Measurements from ENCODE around the gene PRXL2B.
"Not testable (repeated sequence)": the region's sequence is repeated elsewhere in the genome, so short reads cannot be mapped to it uniquely, and the experiment has no call there.

PRXL2B gene

DNA sequence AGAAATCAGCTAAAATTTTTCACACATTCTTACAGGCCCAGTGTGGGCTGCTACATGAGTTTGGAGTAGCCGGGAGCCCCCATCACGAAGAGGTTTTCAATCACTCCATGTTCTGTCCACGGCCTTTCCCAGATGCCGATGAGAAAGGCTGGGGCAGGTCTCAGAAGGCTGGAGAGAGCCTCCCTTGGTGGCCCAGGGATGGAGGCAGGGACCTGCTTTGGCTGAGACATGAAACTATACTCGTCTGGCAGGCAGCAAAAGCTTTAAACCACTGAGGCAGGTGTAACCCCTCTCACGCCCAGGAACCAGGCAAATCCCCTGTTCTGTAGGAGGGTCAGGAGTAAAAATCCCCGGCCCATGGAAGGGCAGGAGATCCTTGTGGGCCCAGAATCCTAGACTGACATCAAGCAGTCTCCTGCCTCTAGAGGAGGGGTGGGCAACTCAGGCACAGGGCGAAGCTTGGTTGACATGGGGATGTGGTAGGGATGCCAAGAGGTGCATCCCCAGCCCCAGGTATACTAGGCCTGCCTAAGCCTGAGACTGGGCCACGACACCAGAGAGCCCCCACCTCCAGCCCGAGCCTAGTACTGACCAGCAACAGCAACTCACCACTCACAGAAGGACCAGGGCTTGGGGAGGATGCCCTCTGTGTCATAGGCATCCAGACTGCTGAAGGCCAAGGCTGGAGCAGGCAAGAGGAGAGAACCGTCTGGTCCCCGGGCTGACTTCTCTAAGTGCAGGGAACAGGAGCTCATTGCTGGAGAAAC is 37.2 kb downstream of the PRXL2B start:
- no peak for DNase-seq

DNA sequence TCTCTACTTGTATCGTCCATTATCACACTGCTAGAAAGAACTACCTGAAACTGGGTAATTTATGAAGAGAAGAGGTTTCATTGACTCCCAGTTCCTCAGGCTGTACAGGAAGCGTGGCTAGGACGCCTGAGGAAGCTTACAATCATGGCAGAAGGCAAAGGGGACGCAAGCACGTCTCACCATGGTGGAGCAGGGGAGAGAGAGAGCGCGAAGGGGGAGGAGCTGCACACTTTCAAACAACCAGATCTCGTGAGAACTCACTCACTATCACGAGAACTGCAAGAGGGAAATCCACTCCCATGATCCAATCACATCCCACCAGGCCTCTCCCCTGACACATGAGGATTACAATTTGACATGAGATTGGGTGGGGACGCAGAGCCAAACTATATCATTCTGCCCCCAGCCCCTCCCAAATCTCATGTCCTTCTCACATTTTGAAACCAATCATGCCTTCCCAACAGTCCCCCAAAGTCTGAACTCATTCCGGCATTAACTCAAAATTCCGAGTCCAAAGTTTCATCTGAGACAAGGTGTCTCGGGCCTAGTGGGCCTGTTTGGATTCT is 38.2 kb downstream of the PRXL2B start:
- DNase-seq, result no peak

DNA sequence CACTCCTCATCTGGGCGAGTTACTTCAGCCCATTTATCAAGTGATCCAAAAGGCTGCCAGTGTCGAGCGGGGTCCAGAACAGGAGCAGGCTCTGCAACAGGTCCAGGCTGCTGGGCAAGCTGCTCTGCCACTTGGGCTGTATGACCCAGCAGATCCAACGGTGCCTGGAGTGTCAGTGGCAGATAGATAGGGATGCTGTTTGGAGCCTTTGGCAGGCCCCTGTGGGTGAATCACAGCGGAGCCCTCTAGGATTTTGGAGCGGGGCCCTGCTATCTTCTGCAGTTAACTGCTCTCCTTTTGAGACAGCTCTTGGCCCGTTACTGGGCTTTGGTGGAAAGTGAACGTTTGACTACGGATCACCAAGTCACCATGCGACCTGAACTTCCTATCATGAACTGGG is 38.7 kb downstream of the PRXL2B start:
- DNase-seq, result no peak

DNA sequence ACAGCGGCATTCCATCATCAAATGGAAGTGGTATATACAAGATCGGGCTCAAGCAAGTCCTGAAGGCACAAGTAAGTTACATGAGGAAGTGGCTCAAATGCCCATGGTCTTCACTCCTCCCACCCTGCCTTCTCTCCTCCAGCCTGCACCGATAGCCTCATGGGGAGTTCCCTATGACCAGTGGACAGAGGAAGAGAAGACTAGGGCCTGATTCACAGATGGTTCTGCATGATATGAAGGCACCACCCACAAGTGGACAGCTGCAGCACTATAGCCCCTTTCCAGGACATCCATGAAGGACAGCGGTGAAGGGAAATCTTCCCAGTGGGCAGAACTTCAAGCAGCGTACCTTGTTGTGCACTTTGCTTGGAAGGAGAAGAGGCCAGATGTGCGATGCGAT is 39.2 kb downstream of the PRXL2B start:
- DNase-seq, result not testable (repeated sequence)

DNA sequence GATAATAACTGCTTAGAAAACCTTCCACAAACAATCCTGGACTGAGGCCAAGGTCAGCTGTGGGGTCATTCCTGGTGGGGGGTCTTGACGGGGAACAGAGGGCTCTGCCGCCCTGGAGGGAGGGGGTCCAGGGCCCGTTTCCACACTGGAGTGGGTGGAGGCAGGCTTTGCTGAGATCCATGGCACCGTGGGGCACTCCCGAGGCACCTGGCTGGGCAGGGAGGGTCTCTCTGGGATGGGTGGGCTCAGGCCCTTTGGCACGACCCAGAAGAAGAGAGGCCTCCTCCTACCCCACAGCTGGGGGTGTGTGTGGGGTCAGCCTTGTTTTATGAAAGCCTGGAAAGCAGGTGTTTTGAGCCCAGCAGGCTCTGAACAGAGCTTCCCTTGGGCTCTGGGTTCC is 41.2 kb downstream of the PRXL2B start:
- no peak for DNase-seq

DNA sequence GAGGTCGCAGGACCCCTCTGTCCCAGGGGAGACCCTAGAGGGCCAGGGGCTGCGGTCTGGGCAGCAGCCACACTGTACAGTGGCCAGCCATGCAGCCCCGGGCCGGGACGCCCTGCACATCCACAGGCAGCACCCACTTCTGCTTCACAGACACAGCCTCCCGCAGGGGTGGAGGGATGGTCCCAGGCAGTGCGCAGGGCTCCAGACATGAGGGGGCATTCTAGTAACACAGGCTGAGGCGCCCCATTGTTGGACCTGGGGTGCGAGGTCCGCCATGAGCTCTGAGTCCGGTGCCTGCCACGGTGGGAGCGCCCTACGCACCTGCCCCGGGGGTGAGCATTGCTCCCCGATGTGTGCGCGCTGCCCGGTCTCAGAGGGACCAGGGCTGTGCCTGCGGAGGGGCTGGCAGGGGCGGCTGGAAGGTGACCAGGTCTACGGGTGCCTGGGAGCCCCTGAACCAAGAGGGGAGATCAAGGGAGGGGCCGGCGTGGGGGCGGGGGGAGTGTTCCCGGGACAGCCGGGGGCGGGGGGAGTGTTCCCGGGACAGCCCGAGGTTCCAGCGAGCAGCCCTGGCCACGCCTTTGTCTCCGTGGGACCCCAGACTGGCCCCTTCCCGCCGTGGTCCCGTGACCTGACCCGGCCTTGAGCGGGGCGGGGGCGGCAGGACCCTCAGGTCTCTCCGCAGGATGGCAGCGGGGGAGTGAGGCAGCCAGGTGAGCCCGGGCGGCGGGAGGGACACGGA is 41.8 kb downstream of the PRXL2B start:
- peak; percentile 9 for DNase-seq

DNA sequence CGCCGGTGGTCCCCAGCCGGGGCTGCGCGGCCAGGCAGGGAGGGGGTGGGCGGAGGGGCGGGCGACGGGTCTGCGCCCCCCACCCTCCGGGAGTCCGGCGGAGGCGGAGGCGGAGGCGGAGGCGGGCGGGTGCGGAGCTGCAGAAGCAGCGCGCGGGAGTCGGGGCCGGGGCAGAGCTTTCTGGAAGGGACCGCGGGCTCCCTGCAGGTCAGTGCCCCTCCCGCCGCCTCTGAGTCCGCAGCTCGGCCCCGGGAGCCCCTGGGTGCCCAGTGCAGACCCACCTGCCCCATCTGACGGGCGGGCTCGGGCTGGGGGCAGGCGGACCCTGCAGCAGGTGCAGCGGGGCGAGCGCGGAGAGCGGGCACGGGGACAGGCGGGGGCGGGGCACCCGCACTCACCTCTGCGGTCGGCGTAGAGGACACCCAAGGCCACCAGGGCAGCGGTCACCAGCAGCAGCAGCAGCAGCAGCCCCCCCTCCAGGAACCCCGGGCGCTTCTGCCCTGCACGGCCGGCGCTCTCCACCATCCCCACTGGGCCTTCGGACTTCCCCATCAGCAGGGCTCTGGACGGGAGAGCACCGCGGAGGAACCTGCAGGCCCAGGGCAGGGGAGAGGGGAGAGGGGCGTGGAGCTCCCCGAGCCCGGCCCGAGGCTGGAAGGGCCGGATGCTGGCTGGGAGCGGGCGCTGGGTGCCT is 42.5 kb downstream of the PRXL2B start:
- peak; percentile 9 for DNase-seq

DNA sequence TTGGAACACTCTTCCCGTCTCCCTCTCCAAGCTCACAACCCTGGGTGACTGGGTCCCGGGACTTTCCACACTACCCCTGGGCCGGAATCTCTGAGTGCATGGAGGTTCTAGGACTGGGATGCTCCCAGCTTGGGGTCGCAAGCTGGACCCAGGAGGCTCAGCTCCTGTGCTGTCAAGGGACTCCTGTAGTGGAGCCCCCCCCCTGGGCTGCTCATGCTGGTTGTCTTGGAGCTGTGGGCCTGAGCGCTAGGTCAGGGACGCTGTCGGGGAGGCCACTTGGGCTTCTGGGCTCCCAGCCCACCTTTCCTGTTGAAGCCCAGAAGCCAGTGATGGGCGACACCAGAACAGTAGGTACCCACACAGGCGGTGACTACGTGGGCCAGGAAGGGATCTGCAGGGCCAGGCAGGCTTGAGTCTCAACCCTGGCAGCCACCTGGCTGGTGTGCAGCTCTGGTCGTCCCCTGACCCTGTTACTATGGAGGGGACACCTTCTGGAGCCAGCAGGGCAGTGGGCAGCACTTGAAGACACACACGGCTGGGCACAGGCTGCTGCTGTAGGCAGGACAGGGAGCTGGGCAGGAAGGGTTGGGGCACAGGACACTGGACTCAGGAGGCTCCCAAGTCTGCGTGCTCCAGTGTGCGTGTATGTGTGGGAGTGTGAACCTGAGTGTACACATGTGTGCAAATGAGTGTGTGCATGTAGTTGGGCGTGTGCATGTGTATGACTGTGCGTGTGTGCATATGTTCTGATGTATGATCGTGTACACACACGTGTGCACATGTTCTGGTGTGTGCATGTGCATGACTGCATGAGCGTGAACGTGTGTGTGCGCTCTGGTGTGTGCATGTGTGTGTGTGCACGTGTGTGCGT is 43.3 kb downstream of the PRXL2B start:
- peak; percentile 14 for DNase-seq

DNA sequence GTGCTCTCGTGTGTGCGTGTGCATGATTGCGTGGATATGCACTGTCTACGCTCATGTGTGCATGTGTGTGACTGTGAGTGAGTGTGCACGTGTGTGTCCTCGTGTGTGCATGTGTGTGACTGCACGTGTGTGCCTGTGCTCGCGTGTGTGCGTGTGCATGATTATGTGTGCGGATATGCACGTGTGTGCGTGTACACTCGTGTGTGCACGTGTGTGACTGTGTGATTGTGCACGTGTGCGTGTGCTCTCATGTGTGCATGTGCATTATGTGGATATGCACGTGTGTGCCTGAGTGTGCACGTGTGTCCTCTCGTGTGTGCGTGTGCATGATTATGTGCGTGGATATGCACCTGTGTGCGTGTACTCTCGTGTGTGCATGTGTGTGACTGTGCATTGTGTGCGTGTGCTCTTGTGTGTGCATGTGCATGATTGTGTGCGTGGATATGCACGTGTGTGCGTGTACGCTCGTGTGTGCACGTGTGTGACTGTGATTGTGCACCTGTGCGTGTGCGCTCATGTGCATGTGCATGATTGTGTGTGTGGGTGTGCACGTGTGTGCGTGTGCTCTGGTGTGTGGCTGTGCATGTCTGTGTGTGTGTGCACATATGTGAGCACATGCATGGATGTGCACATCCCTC is 44.0 kb downstream of the PRXL2B start:
- DNase-seq, result no peak

DNA sequence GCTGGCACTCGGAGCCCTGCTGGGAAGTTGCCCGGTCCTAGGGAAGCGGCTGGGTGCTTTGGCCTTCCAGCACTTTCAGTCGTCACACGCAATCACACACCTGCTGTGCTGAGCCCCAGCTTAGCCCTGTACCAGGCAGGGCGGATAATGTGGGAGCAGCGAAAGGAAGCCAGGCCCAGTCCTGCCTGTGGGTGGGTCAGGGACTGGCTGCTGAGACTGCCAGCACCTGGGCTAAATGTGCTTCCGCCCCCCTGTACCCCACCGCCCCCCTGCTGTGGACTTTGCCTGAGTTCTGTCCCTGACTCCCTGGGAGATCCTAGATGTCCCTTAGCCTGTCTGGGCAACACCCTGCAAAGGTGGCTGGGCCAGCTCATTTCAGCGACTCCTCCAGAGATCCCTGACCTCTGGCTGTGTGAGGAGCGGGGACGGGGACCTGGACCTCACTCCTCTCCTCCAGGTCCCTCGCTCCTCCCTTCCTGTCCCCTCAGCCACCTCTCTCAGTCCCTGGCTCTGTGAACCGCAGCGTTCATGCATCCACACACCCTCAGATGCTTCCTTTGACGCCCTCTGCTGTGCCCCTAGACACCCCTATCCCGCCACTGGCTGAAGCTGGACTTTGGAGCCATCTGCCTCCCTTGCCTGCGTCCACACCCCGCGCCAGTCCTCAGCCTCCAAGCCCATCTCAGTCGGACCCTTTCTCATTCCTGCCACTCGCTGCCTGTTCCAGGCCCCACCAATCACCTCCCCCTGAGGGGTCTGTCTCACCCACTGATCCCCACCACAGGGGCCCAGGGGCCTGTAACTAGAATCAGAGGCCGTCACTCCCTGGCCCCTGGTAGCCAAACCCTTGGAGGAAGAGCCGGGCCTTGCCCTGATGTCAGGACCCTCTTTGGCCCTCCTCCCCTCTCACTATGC is 44.8 kb downstream of the PRXL2B start:
- DNase-seq, result no peak

DNA sequence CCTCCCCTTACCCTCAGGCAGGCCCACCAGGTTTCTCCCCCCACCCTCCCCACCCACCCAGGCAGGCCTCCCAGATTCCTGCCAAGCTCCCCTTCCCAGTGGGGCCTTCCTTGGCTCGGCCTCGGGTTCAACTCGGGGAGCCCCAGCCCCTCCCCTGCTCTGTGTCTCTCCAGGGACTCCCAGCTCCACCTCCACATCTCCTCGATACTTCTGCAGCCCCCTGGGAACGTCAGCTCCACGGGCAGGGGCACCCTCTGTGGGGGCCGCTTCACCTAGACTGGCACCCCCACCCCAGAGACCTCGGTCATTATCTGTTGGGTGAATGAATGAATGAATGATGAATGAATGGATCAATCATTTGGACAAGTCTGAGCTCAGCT is 45.5 kb downstream of the PRXL2B start:
- no peak for DNase-seq

DNA sequence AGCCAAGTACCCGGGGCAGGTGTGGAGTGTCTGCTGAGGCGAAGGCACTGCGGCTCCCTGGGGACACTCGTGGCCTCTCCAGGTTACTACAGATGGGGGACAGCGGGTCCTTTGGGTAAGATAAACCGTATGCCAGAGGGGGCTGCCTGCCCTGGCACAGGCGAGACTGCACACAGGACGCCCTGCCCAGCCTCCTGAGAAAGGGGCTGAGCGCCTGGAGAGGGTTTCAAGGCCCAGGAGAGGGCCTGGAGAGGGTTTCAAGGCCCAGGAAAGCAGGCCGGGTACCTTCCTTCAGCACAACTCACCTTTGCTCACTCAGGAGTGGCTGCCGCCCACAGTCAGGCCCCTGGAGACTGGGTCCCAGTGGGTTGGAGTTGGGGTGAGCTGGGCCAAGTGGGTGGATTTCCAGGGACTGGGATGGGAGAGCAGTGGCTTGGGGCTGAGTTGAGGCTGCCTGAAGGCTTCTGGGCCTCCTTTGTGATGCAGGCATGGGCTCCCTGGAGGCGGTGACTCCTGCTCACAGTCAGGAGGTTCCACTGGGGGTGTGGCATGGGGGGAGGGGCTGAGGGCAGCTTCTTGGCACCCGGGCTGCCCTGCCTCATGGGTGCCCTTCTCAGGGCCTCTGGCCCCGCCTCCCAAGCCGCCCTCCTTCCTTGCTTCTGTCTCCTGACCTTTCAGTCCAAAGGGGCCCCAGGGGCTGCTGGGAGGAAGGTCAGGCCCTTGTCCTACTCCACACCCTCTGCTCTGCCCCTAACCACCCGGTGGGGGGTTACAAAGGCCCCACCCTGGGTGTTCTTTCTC is 46.2 kb downstream of the PRXL2B start, which contains the start of gene MMEL1:
Gene MMEL1 (minus strand): TSS at position 456 of the 801 bp plus-strand sequence. CDS start 3,532 bp downstream, outside the sequence.
- no peak for DNase-seq

DNA sequence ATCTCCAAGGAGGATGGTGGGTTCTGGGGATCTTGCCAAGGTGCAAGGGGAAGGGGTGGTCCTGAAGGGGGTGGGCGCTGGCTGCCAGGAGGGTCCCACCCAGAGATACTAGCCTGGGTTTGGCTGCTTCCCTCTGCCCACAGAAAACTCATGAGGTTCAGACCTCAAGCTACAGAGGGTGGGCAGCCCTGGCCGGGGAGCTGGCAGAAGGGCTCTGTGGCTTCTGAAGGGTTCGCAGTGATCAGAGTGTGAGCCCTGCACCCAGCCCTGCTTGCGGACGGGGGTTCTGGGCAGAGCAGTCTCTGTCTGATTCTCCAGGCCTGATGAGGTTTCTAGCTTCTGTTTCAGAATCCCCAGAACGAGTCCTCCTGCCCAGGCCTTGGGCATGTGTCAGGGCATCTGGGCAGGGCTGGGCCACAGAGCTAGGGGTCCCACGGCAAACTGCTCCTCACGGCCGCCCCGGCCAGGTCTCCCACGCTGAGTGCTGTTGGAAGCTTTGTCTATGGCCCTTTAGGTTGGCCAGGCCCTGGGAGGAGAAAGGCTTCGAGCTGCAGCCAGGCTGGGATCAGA is 46.9 kb downstream of the PRXL2B start:
- DNase-seq, result no peak

DNA sequence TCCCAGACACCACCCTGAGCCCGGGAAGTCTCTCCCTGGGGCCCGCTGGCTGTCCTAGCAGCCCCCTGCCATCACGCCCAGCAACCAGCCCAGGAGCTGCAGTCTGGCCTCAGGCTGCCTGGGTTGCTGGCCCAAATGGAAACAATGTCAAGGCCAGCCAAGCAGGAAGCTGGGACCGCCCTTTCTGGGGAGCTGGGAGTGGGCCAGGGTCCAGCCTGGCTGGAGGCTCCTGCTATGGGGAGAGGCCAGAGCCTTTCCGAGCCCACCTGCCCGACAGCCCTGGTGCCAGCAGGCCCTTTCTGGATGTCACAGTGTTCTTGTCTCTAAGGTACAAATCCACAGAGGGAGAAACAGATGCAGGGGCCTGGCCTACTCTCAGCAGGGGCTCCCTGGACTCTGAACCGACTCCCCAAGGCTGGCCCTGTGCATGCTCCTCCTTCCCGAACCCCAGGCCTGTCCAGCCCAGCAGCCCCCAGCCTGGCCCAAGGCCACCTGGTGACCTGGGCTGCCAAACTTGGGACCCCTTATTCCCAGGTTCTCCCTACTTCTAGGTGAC is 47.4 kb downstream of the PRXL2B start:
- DNase-seq, result no peak

DNA sequence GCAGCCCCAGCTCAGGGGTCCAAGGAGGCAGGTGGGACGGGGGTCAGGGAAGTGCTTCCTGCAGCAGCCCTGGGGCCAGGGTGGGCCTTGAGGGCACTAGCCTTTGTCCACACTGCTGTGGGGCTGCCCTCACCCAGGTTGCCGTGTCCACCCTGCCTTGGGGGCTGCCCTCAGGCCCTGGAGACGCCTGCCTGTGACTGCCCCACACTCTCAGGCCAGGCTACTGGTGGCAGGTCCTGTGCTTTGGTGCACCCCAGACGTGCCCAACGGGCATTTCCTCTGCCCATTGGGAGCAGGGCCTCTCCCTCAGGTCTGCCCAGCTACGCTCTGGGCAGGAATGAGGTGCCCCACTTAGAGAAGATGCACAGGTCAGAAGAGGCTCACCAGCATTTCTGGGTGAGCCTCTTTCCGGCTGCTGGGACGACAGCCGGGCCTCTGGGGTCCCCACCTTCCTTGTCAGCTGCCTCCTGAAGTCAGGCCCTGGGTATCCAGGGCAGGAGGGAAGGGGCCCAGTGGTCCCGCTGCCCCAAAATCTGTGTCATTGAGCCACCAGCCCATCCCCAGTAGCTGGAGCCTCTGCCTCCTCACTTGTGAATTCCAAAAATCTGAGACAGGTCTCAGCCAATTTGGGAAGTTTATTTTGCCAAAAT is 48.9 kb downstream of the PRXL2B start:
- DNase-seq, result no peak

DNA sequence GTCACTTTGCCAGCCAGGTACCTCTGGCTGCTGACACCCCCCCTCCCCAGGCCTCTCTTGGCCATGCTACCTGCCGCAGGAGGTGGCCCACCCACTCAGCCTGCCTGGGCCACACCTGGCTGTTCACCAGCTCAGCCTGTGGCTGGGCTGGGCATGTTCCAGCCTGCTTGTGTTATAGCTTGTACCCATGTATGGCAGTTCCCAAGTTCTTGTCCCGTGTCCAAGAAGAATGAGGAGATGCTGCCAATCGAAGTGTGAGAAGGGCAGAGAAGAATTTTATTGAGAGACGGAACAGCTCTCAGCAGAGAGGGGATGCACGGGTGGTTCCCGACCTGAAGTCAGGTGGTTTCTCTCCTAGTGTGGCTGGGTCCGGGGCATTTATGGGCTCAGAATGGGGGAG is 50.2 kb downstream of the PRXL2B start:
- DNase-seq, result no peak

DNA sequence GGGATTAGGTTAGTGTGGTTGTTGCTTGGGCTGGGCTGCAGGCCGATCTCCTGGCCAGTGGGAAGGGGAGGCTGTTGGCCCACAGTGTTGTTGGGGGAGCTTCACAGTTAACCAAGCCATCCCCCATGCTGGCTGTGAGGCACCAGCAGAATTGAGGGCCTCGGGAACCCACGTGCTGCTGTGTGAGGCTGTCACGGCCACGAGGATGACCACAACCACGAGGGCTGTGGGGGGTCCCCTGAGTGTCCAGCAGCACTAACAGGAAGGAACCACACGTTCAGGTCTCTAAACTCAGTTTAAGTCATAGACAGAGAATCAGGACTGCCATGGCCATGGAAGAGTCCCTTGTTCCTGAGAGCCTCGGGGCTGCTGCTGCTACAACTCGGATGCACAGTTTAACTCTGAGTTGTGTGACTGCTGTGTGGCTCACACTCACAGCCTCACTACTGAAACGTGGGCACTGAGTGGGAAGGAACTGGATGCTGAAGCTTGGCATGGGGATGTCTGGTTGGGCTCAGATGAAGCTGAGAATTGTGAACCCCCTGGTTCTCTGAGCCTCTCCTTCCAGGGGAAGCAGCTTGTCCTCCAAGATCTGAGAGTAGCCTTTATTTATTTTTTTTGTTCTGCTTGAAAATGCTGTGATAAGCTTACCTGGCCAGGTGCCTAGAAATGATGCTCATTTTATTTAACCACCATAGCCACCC is 51.0 kb downstream of the PRXL2B start:
- DNase-seq, result no peak
